Stimulated activated CD8-positive, alpha-beta memory T cell treated with anti-CD3 and anti-CD28 coated beads, Interleukin-4, amount 100 ng/mL, for 1 hour (primary cell): ENCODE data around the gene ABCA13.

ENCODE experiments used
- DNase-seq, 2 donors: peaks; one replicate each; pipeline ENCODE4 v3.0.0-alpha.2; 2020; ENCODE audit warnings: low read depth in 2 of 2, low spot score in 1 of 2

The ABCA13 gene

GRCh38 chr7:48635796-48636195 is 464.5 kb downstream of the ABCA13 start:
- DNase-seq, result no peak

GRCh38 chr7:48636391-48637015 is 465.2 kb downstream of the ABCA13 start:
- no peak for DNase-seq

DNA sequence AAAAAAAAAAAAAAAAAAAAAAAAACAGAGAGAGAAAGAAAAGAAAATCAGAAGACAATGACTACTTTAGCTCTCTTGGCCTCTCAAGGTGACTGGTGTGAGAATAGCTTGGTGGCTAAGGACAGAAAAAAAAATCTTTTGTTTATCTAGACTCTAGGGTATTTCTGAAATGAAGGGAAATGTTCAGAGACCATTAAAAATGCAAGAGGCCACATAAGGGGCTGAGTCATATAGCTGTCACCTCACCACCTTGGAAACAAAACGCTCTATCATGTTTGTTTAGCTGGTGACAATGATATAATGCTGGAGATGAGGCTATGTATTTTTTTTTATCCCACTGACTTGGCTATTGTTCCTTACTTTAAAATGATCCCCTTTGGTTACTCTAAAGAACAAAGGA is 466.1 kb downstream of the ABCA13 start:
- no peak for DNase-seq

DNA sequence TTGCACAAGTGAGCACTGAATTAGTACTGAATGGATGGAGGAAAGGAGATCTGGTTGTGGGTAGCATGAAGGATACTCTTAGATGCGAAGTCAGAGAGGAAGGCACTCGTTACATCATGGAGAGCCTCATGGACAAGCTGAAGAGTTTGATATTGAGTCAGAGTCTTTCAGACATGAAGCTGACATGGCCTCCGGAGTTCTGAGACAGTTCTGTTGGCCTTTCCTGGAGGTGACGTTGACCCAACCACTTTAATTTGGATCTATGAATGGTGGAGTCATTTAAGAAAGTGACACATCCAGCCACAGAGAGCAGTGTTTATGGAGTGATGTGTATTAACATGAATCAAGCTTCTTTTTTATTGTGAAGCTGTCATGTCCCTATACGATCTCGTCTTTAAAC is 466.8 kb downstream of the ABCA13 start:
- no peak for DNase-seq

GRCh38 chr7:48643431-48644013 is 472.3 kb downstream of the ABCA13 start:
- no peak for DNase-seq

GRCh38 chr7:48658138-48658537 is 486.9 kb downstream of the ABCA13 start:
- DNase-seq, result no peak

GRCh38 chr7:48660306-48660870 is 489.1 kb downstream of the ABCA13 start:
- no peak for DNase-seq

DNA sequence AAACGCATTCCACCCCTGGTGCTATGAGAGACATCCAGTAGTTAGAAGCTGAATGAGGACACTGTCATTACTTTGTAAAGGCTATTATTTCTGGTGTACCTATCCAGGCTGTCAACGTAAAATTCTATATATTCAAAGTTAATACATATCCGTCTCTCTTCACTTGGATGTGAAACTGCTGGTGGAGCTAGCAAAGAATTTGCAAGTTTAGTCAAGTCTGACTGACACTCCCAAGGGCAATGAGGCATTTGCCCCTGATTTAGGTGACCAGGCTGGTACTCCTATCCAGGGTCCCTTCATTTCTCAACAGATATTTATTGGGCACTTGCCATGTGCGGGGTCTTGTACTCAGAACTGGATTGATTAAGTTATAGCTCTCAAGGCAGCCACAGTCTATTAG is 493.0 kb downstream of the ABCA13 start:
- no peak for DNase-seq

DNA sequence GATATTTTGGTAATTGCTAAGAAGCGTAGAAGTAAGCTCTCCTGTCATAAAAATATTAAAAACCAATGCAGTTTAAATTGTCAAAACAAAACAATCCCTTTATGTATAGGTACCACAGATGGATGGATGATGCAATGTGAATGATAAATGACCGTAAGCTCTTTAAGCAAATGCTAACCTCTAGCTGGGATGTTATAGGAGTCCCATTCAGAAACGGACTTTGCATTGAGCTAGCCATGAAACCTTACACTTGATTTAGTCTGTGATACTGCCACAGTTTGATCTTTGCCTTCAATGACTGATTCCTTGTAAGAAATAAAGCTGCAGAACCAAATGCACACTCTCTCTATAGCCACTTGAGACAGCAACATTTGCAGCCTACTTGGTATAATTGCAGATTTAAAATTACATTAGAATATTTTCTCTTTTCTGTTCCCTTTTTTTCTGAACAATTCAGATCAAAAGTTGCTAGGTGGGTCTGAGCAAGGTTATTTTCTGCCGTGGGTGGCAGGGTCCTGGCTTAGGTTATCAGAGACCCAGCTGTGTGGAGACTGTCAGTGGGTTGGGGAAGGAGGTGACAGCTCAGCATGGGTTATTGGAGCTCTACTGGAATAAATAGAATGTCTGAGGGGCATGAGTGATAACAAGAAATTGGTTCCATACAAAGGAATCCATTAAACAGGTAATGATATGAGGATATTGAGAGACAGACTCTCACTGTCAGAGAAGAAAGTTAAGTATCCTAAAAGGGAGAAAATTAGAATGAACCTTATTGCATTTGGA is 494.3 kb downstream of the ABCA13 start:
- no peak for DNase-seq

GRCh38 chr7:48667407-48667806 is 496.1 kb downstream of the ABCA13 start:
- no peak for DNase-seq

DNA sequence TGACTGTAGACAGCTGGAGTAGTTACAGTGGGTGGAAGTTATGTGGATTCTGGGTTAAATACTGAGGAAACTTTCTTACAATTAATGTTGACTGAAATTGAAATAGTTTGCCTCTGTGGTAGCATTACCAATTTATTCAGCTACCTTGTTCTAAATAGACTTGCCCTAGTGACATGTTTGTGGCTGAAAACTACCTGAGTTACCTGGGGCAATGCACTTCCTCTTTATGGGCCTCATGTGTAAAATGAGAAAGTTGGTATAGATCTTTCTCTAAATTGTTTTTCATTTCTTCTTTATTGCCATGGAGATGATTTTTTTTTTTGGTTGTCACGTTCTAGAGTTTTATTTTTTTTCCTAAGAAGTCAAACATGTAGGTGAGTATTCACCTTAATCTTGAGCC is 500.4 kb downstream of the ABCA13 start:
- DNase-seq, result no peak

GRCh38 chr7:48681006-48681405 is 509.7 kb downstream of the ABCA13 start:
- DNase-seq, result no peak

DNA sequence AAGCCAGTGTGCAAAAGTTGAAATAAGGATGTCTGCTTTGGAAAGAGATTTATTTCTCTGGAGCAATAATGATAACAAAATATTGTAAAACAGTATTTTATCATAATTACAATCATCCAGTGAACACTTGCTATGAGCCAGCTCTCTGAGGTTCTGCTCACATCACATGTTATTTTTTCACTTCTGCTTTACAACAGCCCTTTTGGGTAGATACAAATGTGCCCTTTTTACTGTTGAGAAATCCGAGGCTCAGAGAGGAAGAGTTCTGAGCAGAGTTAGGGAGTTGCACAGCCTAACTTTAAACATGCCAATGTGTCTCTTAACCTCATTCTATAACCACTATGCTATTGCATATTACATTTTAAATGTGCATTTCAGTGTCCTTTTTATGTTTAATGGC is 520.5 kb downstream of the ABCA13 start:
- DNase-seq, result no peak
